GM12878 (cell line): Measurements from ENCODE around the gene PSMD1. TPM values are rescaled to one million over a fixed set of nuclear protein-coding genes. Genes with fewer than 3 reads are reported as not detected.

ENCODE experiments used
- ATAC-seq: fragments of 200-7000 bp; cut with Tn5 transposase; 3 replicates; pipeline ENCODE4 v1.9.1; 2020; ENCODE audit warnings: mild to moderate bottlenecking, moderate library complexity
- BruUV-seq: library from RNA; stranded (reverse); fragments of 400-500 nt; replicated peaks from 2 replicates; lab custom pipeline; 2021; lab: Mats Ljungman, UMichigan
- CTCF ChIA-PET: fragments of 300-600 bp; sonication (Branson Sonifier 250); formaldehyde crosslinking; extraction: SDS; loops from one replicate; lab custom pipeline; 2021; ENCODE audit warnings: inconsistent platforms; lab: Yijun Ruan, JAX
- POLR2A ChIA-PET: fragments of 350-600 bp; formaldehyde crosslinking; extraction: SDS; loops from one replicate; lab custom pipeline; 2021; ENCODE audit warnings: inconsistent platforms; lab: Charles Lee
- RAD21 ChIA-PET: fragments of 300-600 bp; sonication (Branson Sonifier 250); formaldehyde crosslinking; loops from one replicate; lab custom pipeline; 2023; ENCODE audit warnings: antibody characterized with exemption; ENCODE audit not compliant: unreplicated experiment; lab: Charles Lee
- SMC1A ChIA-PET: fragments of 300-600 bp; sonication (Branson Sonifier 250); formaldehyde crosslinking; loops from one replicate; lab custom pipeline; 2023; ENCODE audit not compliant: unreplicated experiment, uncharacterized antibody; lab: Charles Lee
- DNase-seq: peaks from one replicate; pipeline ENCODE4 v3.0.0-alpha.2; 2011; ENCODE audit warnings: low read depth, low spot score
- FAIRE-seq: peaks from 3 replicates; lab custom pipeline; 2011; peaks lifted over from hg19 to GRCh38; lab: Jason Lieb, UNC
- H2AFZ ChIP-seq: 2 replicates; pipeline ENCODE4 v1.6.0; 2011; ENCODE audit warnings: low read depth, low read length, control low read depth; ENCODE audit not compliant: control insufficient read depth
- H3K27ac ChIP-seq: 2 replicates; pipeline ENCODE4 v1.5.1; 2011; ENCODE audit warnings: control low read depth; ENCODE audit not compliant: control insufficient read depth, insufficient read depth
- H3K27me3 ChIP-seq, 2 experiments: replicated peaks in 1 of 2; 2 replicates each; pipeline versions ENCODE4 v1.6.0 to v1.6.1; 2011; ENCODE audit warnings: low read length in 1 of 2; ENCODE audit not compliant: control insufficient read depth in 2 of 2, insufficient read depth in 2 of 2
- H3K36me3 ChIP-seq, 2 experiments: 2 replicates each; pipeline ENCODE4 v1.5.1; 2011; ENCODE audit warnings: low read length in 1 of 2; ENCODE audit not compliant: control insufficient read depth in 2 of 2, insufficient read depth in 2 of 2
- H3K4me1 ChIP-seq: 2 replicates; pipeline ENCODE4 v1.6.1; 2011; ENCODE audit warnings: mild to moderate bottlenecking, low read length, moderate library complexity, mixed read lengths; ENCODE audit not compliant: control insufficient read depth, insufficient read depth
- H3K4me2 ChIP-seq: 2 replicates; pipeline ENCODE4 v1.6.0; 2011; ENCODE audit warnings: control low read depth; ENCODE audit not compliant: control insufficient read depth, insufficient read depth
- H3K4me3 ChIP-seq: fragments of 200-600 bp; sonication (generic); 2 replicates; pipeline ENCODE4 v1.5.1; 2016
- H3K79me2 ChIP-seq: 2 replicates; pipeline ENCODE4 v1.6.0; 2011; ENCODE audit warnings: low read length; ENCODE audit not compliant: control insufficient read depth, insufficient read depth
- H3K9ac ChIP-seq: 2 replicates; pipeline ENCODE4 v1.8.0; 2011; ENCODE audit warnings: low read length, control low read depth, mixed read lengths; ENCODE audit not compliant: control insufficient read depth, insufficient read depth
- H3K9me3 ChIP-seq: replicated peaks from 3 replicates; pipeline ENCODE4 v1.5.1; 2011; ENCODE audit warnings: mild to moderate bottlenecking, low read length; ENCODE audit not compliant: control insufficient read depth, insufficient read depth
- H4K20me1 ChIP-seq: 2 replicates; pipeline ENCODE4 v1.6.0; 2011; ENCODE audit not compliant: control insufficient read depth, insufficient read depth
- ASH2L ChIP-seq: fragments of 300-600, 200-600 bp; sonication (generic); IDR thresholded peaks from 2 replicates; pipeline ENCODE4 v1.6.1; 2017; ENCODE audit warnings: low read depth, mild to moderate bottlenecking, borderline replicate concordance
- ATF3 ChIP-seq: IDR thresholded peaks from 2 replicates; pipeline ENCODE4 v1.6.1; 2011; ENCODE audit warnings: low read depth, mild to moderate bottlenecking, low read length, moderate library complexity, borderline replicate concordance; ENCODE audit errors: extremely low read depth
- ATF7 ChIP-seq: fragments of 450-650 bp; IDR thresholded peaks from 2 replicates; pipeline ENCODE4 v1.6.1; 2016; ENCODE audit warnings: low read depth, mild to moderate bottlenecking
- CBX3 ChIP-seq: fragments of 200-600 bp; sonication (generic); IDR thresholded peaks from 2 replicates; pipeline ENCODE4 v1.6.1; 2016; ENCODE audit warnings: low read depth, borderline replicate concordance
- CHD2 ChIP-seq: IDR thresholded peaks from 2 replicates; pipeline ENCODE4 v1.6.1; 2011; ENCODE audit warnings: low read depth, low read length, improper control_type of control experiment, borderline replicate concordance
- E2F4 ChIP-seq: IDR thresholded peaks from 2 replicates; pipeline ENCODE4 v1.6.1; 2012; ENCODE audit warnings: low read depth, low read length, improper control_type of control experiment
- GATAD2B ChIP-seq: fragments of 450-650 bp; conservative IDR thresholded peaks from 2 replicates; pipeline ENCODE4 v1.6.1; 2017; ENCODE audit warnings: low read depth, mild to moderate bottlenecking, moderate library complexity
- JUND ChIP-seq: IDR thresholded peaks from 2 replicates; pipeline ENCODE4 v1.6.1; 2012; ENCODE audit warnings: low read depth, mild to moderate bottlenecking, low read length, improper control_type of control experiment, moderate library complexity
- MTA2 ChIP-seq: fragments of 450-650 bp; IDR thresholded peaks from 2 replicates; pipeline ENCODE4 v1.6.1; 2016; ENCODE audit warnings: low read depth, mild to moderate bottlenecking, moderate library complexity
- NR2C2 ChIP-seq: IDR thresholded peaks from 2 replicates; pipeline ENCODE4 v1.6.1; 2011; ENCODE audit warnings: borderline replicate concordance, low read depth; ENCODE audit not compliant: control insufficient read depth, insufficient read length
- PBX3 ChIP-seq: IDR thresholded peaks from 2 replicates; pipeline ENCODE4 v1.6.1; 2011; ENCODE audit warnings: mild to moderate bottlenecking, low read depth, low read length, moderate library complexity; ENCODE audit not compliant: insufficient replicate concordance
- RAD51 ChIP-seq: fragments of 450-650 bp; IDR thresholded peaks from 2 replicates; pipeline ENCODE4 v1.6.1; 2016; ENCODE audit warnings: moderate library complexity, mild to moderate bottlenecking, inconsistent platforms
- RBBP5 ChIP-seq: fragments of 200-600 bp; sonication (generic); conservative IDR thresholded peaks from 2 replicates; pipeline ENCODE4 v1.6.1; 2016
- SIX5 ChIP-seq: IDR thresholded peaks from 2 replicates; pipeline ENCODE4 v1.6.1; 2011; ENCODE audit warnings: mild to moderate bottlenecking, low read depth, low read length, moderate library complexity; ENCODE audit not compliant: severe bottlenecking
- ZNF217 ChIP-seq: fragments of 450-650 bp; IDR thresholded peaks from 2 replicates; pipeline ENCODE4 v1.6.1; 2017; ENCODE audit warnings: antibody characterized with exemption, mild to moderate bottlenecking
- ZNF274 ChIP-seq: IDR thresholded peaks from one replicate; pipeline ENCODE4 v1.8.0; 2011; ENCODE audit not compliant: insufficient read length, insufficient read depth
- ZNF384 ChIP-seq: IDR thresholded peaks from 2 replicates; pipeline ENCODE4 v1.6.1; 2012; ENCODE audit warnings: low read depth, mild to moderate bottlenecking, low read length, improper control_type of control experiment, borderline replicate concordance
- WGBS: methylation state at CpG from one replicate; pipeline ENCODE4 v1.1.6; 2016; ENCODE audit warnings: low lambda C conversion rate; ENCODE audit not compliant: insufficient replicate concordance, insufficient coverage; ENCODE audit errors: missing lambda C conversion rate; 5-methylcytosine and 5-hydroxymethylcytosine counted together
- in situ Hi-C: fragments of 300-500 bp; cut with MboI; formaldehyde crosslinking; loops from 9 replicates; pipeline ENCODE4 v1.14.3; 2018; ENCODE audit warnings: mixed read lengths
- intact Hi-C: fragments of 100-400 bp; cut with micrococcal nuclease; formaldehyde crosslinking; loops from one replicate; pipeline ENCODE4 v1.14.2; 2022; ENCODE audit not compliant: unreplicated experiment
- polyA plus RNA-seq, 11 experiments: library from polyadenylated mRNA; depleted of rRNA in 4 of 11; unstranded in 6 of 11; stranded (reverse) in 5 of 11; fragments of >200 nt; fragmentation: Nextera tagmentation in 4 of 11; fragmentation: Illumina TruSeq in 1 of 11; extraction: Ambion mirVana in 4 of 11; extraction: Trizol in 1 of 11; gene quantifications; 1 replicate in 1 of 11; 2 replicates in 10 of 11; pipeline versions ENCODE4 v1.2.1 to v1.2.3, GENCODE V29; 2011 to 2016; ENCODE audit warnings: inconsistent platforms in 2 of 11, missing spikeins in 2 of 11, low read depth in 1 of 11
- total RNA-seq, 4 experiments: library from RNA; depleted of rRNA in 3 of 4; stranded (reverse); fragments of >200 nt in 3 of 4; fragmentation: Illumina TruSeq in 1 of 4; extraction: Trizol in 1 of 4; gene quantifications; 2 replicates each; pipeline versions ENCODE4 v1.2.1 to v1.2.3, GENCODE V29; 2013 to 2021

PSMD1 gene
- total and polyA plus RNA-seq, 10 of the 15 experiments (the other 5 are each of a cell fraction or from before 2014, with no cell fraction given), result 87.4 to 220 (median 139) TPM

GRCh38 chr2:231211486-231211885, 154.8 kb downstream of the PSMD1 start:
- no peak overlapping the region for H3K4me3 ChIP-seq
- ATAC-seq (no peak), FAIRE-seq (no peak)
- TF ChIP-seq RAD51, result no peak
- TF ChIP-seq ATF3, result no peak
- TF ChIP-seq ZNF217, result no peak
- no peak for TF ChIP-seq RBBP5
- no peak for TF ChIP-seq ZNF274
- no peak for TF ChIP-seq JUND
- TF ChIP-seq MTA2, result no peak
- TF ChIP-seq ASH2L, result no peak
- no peak for TF ChIP-seq ATF7
- TF ChIP-seq E2F4, result no peak
- no peak for TF ChIP-seq PBX3
- TF ChIP-seq CBX3, result no peak
- no peak for TF ChIP-seq SIX5
- TF ChIP-seq CHD2, result no peak
- TF ChIP-seq ZNF384, result no peak
- TF ChIP-seq GATAD2B, result no peak
- TF ChIP-seq NR2C2, result no peak
- TF ChIP-seq, all 136 proteins: peak for 0
- no TSS peak for BruUV-seq
- intact Hi-C loops (no loop called here), in situ Hi-C loops (no loop called here)
- H3K9ac ChIP-seq, result no peak overlapping the region
- POLR2A ChIA-PET, result no interaction called here
- H3K4me1 ChIP-seq, result no peaks in the 10 kb centered on the region; the same call in 1 of the 2 replicates
- H3K36me3 ChIP-seq, result peaks cover 1 to 5% of the 10 kb centered on the region in 2 experiments; a peak in 2 of 4 replicates
- no peak overlapping the region for H2AFZ ChIP-seq
- RAD21 ChIA-PET, result no interaction called here
- H3K9me3 ChIP-seq, result no peaks in the 10 kb centered on the region
- H3K27me3 ChIP-seq, result no peaks in the 10 kb centered on the region
- SMC1A ChIA-PET, result interaction anchor here (1.0 kb wide), 1 partner anchor 10 kb away, joined by 3 read pairs; no protein-coding TSS in a partner anchor
- 94% methylated on average over 2 of the region's 2 CpGs for WGBS
- H3K79me2 ChIP-seq, result no peaks in the 10 kb centered on the region
- DNase-seq, result no peak
- no peak overlapping the region for H3K27ac ChIP-seq
- H4K20me1 ChIP-seq, result no peaks in the 10 kb centered on the region
- CTCF ChIA-PET, result interaction anchor here (1.3 kb wide), 1 partner anchor 107 kb away, joined by 3 read pairs; no protein-coding TSS in a partner anchor
- no peak overlapping the region for H3K4me2 ChIP-seq
